COR-L47 (cell line): Measurements from ENCODE around the gene FXN.
A peak's percentile ranks its signal among the peaks of the same experiment; 100 is the strongest.
"Not testable (repeated sequence)": the region's sequence is repeated elsewhere in the genome, so short reads cannot be mapped to it uniquely, and the experiment has no call there.

Source experiments
- DNase-seq: peaks from one replicate; lab custom pipeline; 2025; lab: John Stamatoyannopoulos, UW

Gene FXN

DNA sequence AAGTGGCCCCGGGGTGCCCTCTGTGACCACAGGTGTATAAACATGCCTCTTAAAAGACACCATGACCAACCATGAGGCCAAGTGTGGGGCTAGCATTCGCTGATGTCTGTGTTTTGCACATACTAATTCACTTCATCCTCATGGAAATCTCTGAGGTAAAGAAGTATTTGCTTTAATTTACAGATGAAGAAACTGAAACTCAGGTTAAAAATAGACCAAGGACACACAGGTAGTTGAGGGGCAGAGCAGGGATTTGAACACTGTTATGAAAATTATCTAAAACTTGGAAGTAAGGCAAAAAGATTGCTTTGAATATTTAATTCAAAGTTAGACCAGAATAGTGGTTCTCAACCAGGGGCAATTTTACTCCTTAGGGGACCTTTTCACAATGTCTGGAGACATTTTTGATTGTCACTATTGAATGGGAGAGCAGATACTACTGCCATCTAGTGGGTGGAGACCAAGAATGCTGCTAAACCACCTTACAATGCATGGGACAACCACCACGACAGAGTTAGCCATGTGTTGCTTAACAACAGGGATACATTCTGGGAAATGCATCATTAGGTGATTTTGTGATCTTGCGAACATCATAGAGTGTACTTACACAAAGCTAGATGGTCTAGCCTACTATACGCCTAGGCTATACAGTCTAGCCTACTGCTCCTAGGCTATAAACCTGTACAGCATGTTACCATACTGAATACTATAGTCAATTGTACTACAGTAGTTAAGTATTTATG, 8.0 kb upstream of the FXN start:
- peak; percentile 44 for DNase-seq

DNA sequence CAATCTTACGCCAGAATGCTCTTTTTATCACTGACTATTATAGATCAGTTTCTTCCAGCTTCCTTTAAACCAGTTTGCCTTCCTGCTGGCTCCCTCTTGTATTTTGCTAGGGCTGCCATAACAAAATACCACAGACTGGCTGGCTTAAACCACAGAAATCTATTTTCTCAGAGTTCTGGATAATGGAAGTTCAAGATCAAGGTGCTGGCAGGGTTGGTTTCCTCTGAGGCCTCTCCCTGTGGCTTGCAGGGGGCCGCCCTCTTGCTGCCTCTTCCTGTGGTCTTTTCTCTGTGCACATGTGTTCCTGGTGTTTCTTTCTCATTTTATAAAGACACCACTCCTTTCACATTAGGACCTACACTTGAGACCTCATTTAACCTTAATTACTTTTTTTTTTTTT, 6.8 kb upstream of the FXN start:
- DNase-seq = no peak

DNA sequence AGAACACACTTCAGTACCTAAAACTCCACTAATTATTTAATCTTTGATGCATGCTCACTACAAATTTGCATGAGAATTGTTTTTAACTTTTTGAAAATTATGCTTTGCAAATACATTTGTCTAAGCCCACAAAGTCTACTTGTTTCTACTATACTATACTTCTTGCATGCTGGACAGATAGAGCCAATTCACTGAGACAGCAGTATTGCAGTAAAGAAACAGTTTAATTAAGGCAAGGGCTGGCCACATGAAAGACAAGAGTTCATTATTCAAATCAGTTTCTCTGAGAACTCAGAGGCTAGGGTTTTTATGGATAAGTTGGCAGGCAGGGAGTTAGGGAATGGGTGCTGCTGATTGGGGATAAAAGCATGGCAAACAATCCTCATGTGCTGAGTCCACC, 6.0 kb upstream of the FXN start:
- no peak for DNase-seq

- no peak for DNase-seq
These were observed 4.5 kb upstream of the FXN start for GRCh38 chr9:69030851-69031645.

DNA sequence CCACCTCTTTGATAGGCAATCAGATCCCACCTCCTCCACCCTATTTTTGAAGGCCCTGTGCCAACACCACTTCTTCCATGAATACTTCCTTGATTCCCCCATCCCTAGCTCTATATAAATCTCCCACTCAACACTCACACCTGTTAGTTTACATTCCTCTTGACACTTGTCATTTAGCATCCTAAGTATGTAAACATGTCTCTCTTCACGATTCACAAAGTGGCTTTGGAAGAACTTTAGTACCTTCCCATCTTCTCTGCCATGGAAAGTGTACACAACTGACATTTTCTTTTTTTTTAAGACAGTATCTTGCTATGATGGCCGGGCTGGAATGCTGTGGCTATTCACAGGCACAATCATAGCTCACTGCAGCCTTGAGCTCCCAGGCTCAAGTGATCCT, 1.5 kb upstream of the FXN start:
- no peak for DNase-seq

DNA sequence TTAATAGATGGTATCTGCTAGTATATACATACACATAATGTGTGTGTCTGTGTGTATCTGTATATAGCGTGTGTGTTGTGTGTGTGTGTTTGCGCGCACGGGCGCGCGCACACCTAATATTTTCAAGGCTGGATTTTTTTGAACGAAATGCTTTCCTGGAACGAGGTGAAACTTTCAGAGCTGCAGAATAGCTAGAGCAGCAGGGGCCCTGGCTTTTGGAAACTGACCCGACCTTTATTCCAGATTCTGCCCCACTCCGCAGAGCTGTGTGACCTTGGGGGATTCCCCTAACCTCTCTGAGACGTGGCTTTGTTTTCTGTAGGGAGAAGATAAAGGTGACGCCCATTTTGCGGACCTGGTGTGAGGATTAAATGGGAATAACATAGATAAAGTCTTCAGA, 757 bp downstream of the FXN start:
- DNase-seq = no peak

- no peak for DNase-seq
These were observed 1.2 kb downstream of the FXN start for GRCh38 chr9:69036799-69037198.

DNA sequence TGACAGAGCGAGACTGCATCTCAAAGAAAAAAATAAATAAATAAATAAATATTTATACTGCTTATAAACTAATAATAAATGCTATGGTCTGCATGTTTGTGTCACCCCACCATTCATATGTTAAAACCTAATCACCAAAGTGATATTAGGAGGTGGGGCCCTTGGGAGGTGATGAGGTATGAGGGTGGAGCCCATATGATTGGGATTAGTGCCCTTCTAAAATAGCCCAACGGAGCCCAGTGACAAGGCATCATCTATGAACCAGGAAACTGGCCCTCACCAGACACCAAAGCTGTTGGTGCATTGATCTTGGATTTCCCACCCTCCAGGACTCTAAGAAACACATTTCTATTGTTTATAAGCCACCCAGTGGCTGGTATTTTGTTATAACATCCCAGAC, 5.1 kb downstream of the FXN start:
- DNase-seq = no peak

GRCh38 chr9:69044240-69045219, 9.0 kb downstream of the FXN start:
- no peak for DNase-seq

GRCh38 chr9:69045821-69046220, 10.3 kb downstream of the FXN start:
- no peak for DNase-seq

DNA sequence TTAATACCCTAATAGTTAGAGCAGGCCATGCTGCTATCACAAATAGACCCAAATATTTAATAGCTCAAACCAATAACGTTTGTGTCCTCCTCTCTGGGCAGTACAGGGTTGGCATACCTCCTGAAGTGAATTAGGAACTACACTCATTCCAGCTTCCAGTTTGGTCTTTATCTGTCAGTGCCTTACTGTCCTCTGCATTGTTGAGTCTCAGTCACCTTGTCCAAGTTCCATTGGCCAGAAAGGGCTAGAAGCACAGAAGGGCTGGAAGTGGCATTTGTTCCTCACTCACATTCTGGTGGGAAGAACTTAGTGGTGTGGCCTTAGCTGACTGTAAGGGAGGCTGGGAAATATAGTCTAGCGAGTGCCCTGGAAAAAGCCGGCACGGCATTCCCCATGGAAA, 11.2 kb downstream of the FXN start:
- no peak for DNase-seq

- DNase-seq = no peak
These were observed 11.8 kb downstream of the FXN start for GRCh38 chr9:69047371-69047770.

DNA sequence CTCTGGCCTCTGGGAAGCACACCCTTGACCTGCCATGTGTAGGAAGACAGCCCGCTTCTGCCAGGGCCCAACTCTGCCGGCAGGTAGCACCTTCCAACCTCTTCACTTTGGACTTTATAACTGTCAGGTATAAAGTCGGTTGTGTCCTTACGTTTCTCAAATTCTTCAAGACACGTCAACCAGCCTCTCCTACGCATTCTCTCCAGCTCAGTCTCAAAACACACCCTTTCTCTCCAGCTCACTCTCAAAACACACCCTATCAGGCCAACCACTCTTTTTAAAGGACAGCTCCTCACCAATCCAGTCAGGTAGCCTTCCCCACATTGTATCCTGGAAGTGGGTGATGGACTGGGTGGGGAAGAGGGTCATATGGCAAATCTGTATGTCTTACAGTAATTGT, 13.5 kb downstream of the FXN start:
- DNase-seq = no peak

DNA sequence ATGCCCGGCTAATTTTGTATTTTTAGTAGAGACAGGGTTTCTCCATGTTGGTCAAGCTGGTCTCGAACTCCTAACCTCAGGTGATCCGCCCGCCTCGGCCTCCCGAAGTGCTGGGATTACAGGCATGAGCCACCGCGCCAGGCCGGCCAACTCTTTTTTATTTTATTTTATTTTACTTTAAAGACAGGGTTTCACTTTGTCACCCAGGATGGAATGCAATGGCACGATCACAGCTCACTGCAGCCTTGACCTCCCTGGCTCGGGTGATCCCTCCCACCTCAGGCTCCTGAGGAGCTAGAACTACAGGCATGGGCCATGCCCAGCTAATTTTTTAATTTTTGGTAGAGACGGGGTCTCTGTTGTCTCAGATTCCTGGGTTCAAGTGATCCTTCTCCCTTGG, 15.4 kb downstream of the FXN start:
- DNase-seq = not testable (repeated sequence)

DNA sequence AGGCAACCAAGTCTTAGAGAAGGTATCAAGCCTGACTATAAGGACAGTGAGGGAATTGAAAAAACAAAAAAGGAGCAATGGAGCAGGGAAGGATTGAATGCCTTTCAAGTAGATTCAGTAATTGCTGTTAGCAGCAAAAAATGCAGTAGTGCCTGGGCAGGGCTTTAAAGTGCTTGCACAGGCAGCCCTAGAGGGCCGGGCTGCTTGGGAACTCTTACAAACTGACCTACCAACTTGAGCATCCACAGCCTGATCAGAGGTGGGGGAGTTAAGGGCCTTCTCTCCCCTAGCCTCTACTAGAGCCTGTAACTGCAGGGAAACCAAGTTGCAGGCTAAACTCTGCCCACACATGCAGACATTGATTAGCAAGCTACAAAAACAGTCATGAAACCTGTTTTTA, 19.4 kb downstream of the FXN start:
- DNase-seq = no peak

GRCh38 chr9:69056191-69056815, 20.8 kb downstream of the FXN start:
- DNase-seq = no peak

GRCh38 chr9:69058101-69058500, 22.5 kb downstream of the FXN start:
- no peak for DNase-seq

DNA sequence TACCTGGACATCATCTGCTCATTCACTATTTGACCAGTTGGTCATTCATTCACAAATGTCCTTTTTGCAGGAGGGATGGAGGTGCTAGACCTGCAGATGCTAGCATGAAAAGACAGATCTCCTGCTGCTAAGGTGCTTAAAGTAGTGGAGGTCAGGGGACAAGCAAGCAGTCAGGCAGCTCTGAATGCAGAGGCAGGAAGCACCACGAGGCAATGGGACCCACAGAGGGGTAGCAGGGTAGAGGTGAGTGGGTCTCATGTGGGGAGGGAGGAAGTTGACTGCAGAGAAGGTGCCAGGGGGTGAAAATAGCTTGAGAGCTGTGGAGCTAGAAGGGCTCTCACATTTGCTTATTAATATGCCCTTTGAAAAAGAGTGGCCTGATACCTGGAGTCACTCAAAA, 25.2 kb downstream of the FXN start:
- no peak for DNase-seq

DNA sequence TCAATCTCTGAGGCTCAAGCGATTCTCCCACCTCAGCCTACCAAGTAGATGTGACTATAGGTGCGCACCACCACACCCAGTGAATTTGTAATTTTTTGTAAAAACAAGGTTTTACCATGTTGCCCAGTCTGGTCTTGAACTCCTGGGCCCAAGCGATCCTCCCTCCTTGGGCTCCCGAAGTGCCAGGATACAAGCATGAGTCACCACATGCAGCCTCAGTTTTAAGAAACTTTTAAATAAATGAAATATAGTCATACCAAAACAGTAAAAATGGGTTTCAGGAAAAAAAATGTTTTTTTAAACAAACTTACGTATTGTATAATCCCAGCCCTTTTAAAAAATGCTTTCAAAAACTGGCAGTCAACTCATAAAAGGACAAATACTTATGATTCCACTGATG, 26.6 kb downstream of the FXN start:
- no peak for DNase-seq

DNA sequence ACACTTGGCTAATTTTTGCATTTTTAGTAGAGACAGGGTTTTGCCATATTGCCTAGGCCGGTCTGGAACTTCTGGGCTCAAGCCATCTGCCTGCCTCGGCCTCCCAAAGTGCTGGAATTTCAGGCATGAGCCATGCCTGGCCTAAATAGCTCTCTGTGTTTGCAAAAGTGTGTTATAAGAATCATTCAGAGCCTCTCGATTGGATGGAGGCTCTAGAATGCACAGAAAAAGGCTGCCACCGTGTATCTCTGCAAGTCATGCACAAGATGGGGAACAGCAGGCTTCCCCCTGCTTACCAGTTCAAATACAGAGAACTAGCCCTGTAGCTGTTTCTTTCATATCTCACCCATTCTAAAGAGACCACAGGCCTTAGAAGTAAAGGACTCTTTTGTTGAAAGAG, 28.3 kb downstream of the FXN start:
- no peak for DNase-seq

GRCh38 chr9:69065660-69066059, 30.1 kb downstream of the FXN start:
- DNase-seq = no peak

- DNase-seq = no peak
These were observed 31.4 kb downstream of the FXN start for GRCh38 chr9:69066955-69067354.
